ENCODE data around the gene DYNLRB1.

Gene DYNLRB1

DNA sequence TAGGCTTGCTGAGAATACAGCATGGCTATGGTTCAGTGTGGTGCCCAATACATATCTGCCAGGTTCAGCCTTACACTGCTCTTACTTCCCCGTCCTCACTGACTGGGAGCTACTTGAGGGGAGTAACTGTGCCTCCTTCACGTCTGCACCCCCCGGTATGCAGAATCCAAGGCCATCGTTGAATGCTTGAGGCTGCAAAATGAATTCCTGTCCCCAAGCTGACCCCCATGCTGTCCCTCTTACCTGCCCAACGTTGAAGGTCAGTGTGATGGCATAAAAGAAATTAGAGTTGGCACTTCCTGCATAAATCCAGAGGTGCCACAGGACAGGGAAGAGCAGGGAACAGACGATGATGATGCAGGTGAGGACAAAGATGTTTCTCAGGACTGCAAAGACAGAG, 58.6 kb downstream of the DYNLRB1 start:
- no peak overlapping the region for H3K27ac ChIP-seq
- H3K9me3 ChIP-seq = no peaks in the 10 kb centered on the region
- TF ChIP-seq, protein P1, sequence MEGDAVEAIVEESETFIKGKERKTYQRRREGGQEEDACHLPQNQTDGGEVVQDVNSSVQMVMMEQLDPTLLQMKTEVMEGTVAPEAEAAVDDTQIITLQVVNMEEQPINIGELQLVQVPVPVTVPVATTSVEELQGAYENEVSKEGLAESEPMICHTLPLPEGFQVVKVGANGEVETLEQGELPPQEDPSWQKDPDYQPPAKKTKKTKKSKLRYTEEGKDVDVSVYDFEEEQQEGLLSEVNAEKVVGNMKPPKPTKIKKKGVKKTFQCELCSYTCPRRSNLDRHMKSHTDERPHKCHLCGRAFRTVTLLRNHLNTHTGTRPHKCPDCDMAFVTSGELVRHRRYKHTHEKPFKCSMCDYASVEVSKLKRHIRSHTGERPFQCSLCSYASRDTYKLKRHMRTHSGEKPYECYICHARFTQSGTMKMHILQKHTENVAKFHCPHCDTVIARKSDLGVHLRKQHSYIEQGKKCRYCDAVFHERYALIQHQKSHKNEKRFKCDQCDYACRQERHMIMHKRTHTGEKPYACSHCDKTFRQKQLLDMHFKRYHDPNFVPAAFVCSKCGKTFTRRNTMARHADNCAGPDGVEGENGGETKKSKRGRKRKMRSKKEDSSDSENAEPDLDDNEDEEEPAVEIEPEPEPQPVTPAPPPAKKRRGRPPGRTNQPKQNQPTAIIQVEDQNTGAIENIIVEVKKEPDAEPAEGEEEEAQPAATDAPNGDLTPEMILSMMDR (IDR thresholded peaks at IDR 0.05) = no peak
- H3K4me1 ChIP-seq = no peaks in the 10 kb centered on the region
- intact Hi-C loops (cut with DNase I; ENCODE audit: low total_unique reads) = loop anchor here (5.0 kb wide), 2 partner anchors 132 to 197 kb away; no protein-coding TSS in a partner anchor
- H3K4me3 ChIP-seq = no peak overlapping the region
- no peak for DNase-seq
- H3K27me3 ChIP-seq = no peaks in the 10 kb centered on the region
- H3K36me3 ChIP-seq = peaks cover 7 to 51% (median 29%) of the 10 kb centered on the region in 3 donors

DNA sequence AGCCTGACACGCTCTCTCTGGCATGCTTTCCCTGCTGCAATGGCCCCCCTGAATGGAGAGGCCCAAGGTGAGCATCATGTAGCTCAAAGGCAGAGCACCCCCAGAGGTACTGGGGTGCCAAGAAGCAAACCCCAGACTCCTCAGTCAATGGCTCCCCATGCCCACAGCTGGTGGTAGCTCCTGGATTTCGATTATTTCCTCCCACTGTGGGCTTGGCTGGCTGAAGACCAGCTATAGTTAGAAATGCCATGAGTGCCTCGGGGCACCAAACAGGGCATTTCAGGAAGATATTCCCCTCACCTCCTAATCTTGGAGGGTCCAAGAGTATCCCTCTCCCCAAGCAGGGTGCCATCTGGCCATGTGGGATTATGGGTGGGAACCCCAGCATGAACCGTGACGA, 59.0 kb downstream of the DYNLRB1 start:
- no peak overlapping the region for H3K27ac ChIP-seq
- intact Hi-C loops (cut with DNase I; ENCODE audit: low total_unique reads) = loop anchor here (5.0 kb wide), 2 partner anchors 132 to 197 kb away; no protein-coding TSS in a partner anchor
- no peak for DNase-seq
- H3K9me3 ChIP-seq = no peaks in the 10 kb centered on the region
- H3K36me3 ChIP-seq = peaks cover 7 to 48% (median 29%) of the 10 kb centered on the region in 3 donors
- TF ChIP-seq, protein P1 (IDR thresholded peaks at IDR 0.05) = no peak
- no peaks in the 10 kb centered on the region for H3K27me3 ChIP-seq
- H3K4me1 ChIP-seq = no peaks in the 10 kb centered on the region
- no peak overlapping the region for H3K4me3 ChIP-seq

DNA sequence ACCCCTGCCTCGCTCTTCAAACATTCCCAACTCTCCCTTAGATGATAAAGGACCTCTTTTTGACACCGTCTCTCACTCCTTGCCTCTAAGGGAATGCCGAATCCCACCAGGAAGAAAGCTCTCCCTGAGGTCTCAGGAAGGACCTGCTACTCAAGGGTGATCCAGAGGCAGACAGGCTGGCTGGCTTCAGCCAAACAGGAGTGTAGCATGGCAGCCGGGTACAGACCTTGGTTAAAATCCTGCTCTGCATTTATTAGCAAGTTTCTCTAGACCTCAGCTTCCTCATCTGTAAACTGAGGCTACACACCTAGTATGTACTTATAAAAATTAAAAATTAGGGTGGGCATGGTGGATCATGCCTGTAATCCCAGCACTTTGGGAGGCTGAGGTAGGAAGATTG, 59.5 kb downstream of the DYNLRB1 start:
- TF ChIP-seq, protein P1 (IDR thresholded peaks at IDR 0.05) = no peak
- no peak overlapping the region for H3K27ac ChIP-seq
- H3K4me3 ChIP-seq = no peak overlapping the region
- H3K4me1 ChIP-seq = no peaks in the 10 kb centered on the region
- intact Hi-C loops (cut with DNase I; ENCODE audit: low total_unique reads) = loop anchor here (5.0 kb wide), 2 partner anchors 132 to 197 kb away; no protein-coding TSS in a partner anchor
- H3K27me3 ChIP-seq = no peaks in the 10 kb centered on the region
- peaks cover 7 to 44% (median 29%) of the 10 kb centered on the region in 3 donors for H3K36me3 ChIP-seq
- H3K9me3 ChIP-seq = no peaks in the 10 kb centered on the region
- no peak for DNase-seq

DNA sequence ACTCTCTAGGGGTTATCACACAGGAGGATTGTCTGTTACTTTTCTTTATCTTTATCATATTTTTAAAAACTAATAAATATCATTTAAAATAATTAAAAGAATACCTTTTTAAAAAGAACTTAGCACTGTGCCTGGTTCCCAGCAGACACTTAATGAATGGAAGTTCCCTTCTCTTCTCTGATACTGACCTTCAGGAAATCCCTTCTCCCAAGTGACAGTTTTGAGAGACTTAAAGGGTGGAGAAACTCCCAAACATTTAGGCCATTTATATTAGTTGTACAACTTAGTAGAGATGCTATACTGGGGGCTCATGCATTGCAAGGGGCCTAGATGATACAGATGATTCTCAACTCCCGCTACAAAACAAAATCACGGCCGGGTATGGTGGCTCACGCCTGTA, 60.8 kb downstream of the DYNLRB1 start:
- Histone ChIP-seq H3K27ac (no peak overlapping the region), H3K36me3 (peaks cover 4 to 48% (median 22%) of the 10 kb centered on the region in 3 donors), H3K4me1 (peaks cover 0 to 9% (median 4%) of the 10 kb centered on the region in 4 donors), H3K9me3 (no peaks in the 10 kb centered on the region), H3K4me3 (no peak overlapping the region), H3K27me3 (no peaks in the 10 kb centered on the region)
- DNase-seq = no peak
- intact Hi-C loops (cut with DNase I; ENCODE audit: low total_unique reads) = loop anchor here (5.0 kb wide), 2 partner anchors 130 to 195 kb away; no protein-coding TSS in a partner anchor
- TF ChIP-seq, protein P1 (IDR thresholded peaks at IDR 0.05) = no peak

DNA sequence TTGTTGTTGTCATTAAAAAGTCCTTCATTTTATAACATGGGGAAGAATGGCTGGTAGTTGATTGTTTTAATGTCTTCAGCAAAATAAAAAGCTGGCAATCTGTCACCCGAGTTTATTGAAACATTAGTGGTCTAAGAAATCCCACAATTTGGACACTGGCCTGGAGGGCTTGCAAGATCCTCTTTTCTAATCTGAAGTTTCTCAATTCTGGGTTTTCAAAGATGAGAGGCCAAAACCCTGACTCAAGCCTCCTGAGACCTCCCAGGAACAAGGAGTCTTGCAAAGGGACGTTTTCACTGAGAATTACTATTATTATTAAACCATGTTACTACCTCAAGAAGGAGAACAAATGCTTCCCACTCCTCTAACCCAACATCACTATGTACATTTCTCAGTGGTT, 61.8 kb downstream of the DYNLRB1 start:
- Histone ChIP-seq H3K4me1 (peaks cover 0 to 19% (median 6%) of the 10 kb centered on the region in 4 donors), H3K36me3 (peaks cover 4 to 41% (median 21%) of the 10 kb centered on the region in 3 donors), H3K4me3 (no peak overlapping the region), H3K27me3 (no peaks in the 10 kb centered on the region), H3K27ac (no peak overlapping the region), H3K9me3 (no peaks in the 10 kb centered on the region)
- intact Hi-C loops (cut with DNase I; ENCODE audit: low total_unique reads) = loop anchor here (5.0 kb wide), 2 partner anchors 129 to 194 kb away; no protein-coding TSS in a partner anchor
- TF ChIP-seq, protein P1 (IDR thresholded peaks at IDR 0.05) = no peak
- peak in 1 of 2 donors; percentile 42 for DNase-seq
